CD8-positive, alpha-beta memory T cell (primary cell): ENCODE data around the gene LRIT2. TPM values are rescaled to one million over a fixed set of nuclear protein-coding genes. Genes with fewer than 3 reads are reported as not detected.

Experiments used
- CTCF ChIA-PET: fragments of 350-600 bp; sonication (Branson Sonifier 250); formaldehyde crosslinking; loops from one replicate; lab custom pipeline; 2021; ENCODE audit warnings: antibody characterized with exemption; lab: Charles Lee
- POLR2A ChIA-PET: fragments of 350-600 bp; sonication (Branson Sonifier 250); formaldehyde crosslinking; loops from one replicate; lab custom pipeline; 2021; ENCODE audit warnings: antibody characterized with exemption; lab: Charles Lee
- DNase-seq, 5 donors: peaks; one replicate each; pipeline versions ENCODE4 v3.0.0 to v3.0.0-alpha.2; 2020 to 2022; ENCODE audit warnings: mixed read lengths in 1 of 5
- H3K27ac ChIP-seq: one replicate; pipeline ENCODE4 v1.7.0; 2013; ENCODE audit warnings: low read depth, mild to moderate bottlenecking, low read length, moderate library complexity
- H3K27me3 ChIP-seq: 2 replicates; pipeline ENCODE4 v1.7.0; 2013; ENCODE audit warnings: low read length, mild to moderate bottlenecking; ENCODE audit not compliant: insufficient read depth, poor library complexity, severe bottlenecking
- H3K36me3 ChIP-seq: 2 replicates; pipeline ENCODE4 v1.7.0; 2013; ENCODE audit warnings: mild to moderate bottlenecking, low read length, moderate library complexity; ENCODE audit not compliant: insufficient read depth
- H3K4me1 ChIP-seq: 2 replicates; pipeline ENCODE4 v1.7.0; 2013; ENCODE audit warnings: mild to moderate bottlenecking, low read length, moderate library complexity; ENCODE audit not compliant: insufficient read depth
- H3K4me3 ChIP-seq: 2 replicates; pipeline ENCODE4 v1.7.0; 2013; ENCODE audit warnings: mild to moderate bottlenecking, low read length
- H3K9me3 ChIP-seq: 2 replicates; pipeline ENCODE4 v1.7.0; 2013; ENCODE audit warnings: mild to moderate bottlenecking, low read length
- H3K27ac Mint-ChIP-seq, 8 donors: one replicate each; pipeline ENCODE4 v1.8.0; 2020 to 2021; ENCODE audit warnings: mixed read lengths in 8 of 8, mild to moderate bottlenecking in 6 of 8, inconsistent platforms in 3 of 8, moderate library complexity in 3 of 8
- H3K27me3 Mint-ChIP-seq, 2 donors: one replicate each; pipeline ENCODE4 v1.8.0; 2020 to 2021; ENCODE audit warnings: mixed read lengths in 2 of 2, mild to moderate bottlenecking in 1 of 2, moderate library complexity in 1 of 2
- H3K36me3 Mint-ChIP-seq, 3 donors: one replicate each; pipeline ENCODE4 v1.8.0; 2020 to 2021; ENCODE audit warnings: mixed read lengths in 3 of 3, inconsistent platforms in 1 of 3, mild to moderate bottlenecking in 1 of 3
- H3K4me1 Mint-ChIP-seq, 3 donors: one replicate each; pipeline ENCODE4 v1.8.0; 2020 to 2021; ENCODE audit warnings: mixed read lengths in 3 of 3, inconsistent platforms in 1 of 3, mild to moderate bottlenecking in 1 of 3
- H3K4me3 Mint-ChIP-seq, 7 donors: one replicate each; pipeline ENCODE4 v1.8.0; 2020 to 2021; ENCODE audit warnings: mixed read lengths in 7 of 7, mild to moderate bottlenecking in 6 of 7, moderate library complexity in 4 of 7, inconsistent platforms in 2 of 7
- H3K9me3 Mint-ChIP-seq, 5 donors: one replicate each; pipeline ENCODE4 v1.8.0; 2020 to 2022; ENCODE audit warnings: mixed read lengths in 5 of 5, mild to moderate bottlenecking in 3 of 5, moderate library complexity in 2 of 5, inconsistent platforms in 1 of 5
- polyA plus RNA-seq: library from polyadenylated mRNA; unstranded; fragments of 300-500 nt; fragmentation: Illumina TruSeq; gene quantifications from one replicate; pipeline ENCODE4 v1.2.3, GENCODE V29; 2021
- total RNA-seq, 2 experiments: library from RNA; stranded (reverse); gene quantifications; one replicate each; pipeline ENCODE4 v1.2.3, GENCODE V29; 2021

The LRIT2 gene
- total and polyA plus RNA-seq, 3 experiments from 2014 or later, result not detected

- Histone ChIP-seq H3K4me3 (no peak overlapping the region), H3K27me3 (no peaks in the 10 kb centered on the region), H3K27ac (no peak overlapping the region), H3K9me3 (no peaks in the 10 kb centered on the region), H3K36me3 (no peaks in the 10 kb centered on the region), H3K4me1 (no peaks in the 10 kb centered on the region)
- Mint-ChIP-seq H3K27ac (no peak overlapping the region), H3K27me3 (peaks cover 12 to 17% of the 10 kb centered on the region in 2 donors), H3K4me3 (no peak overlapping the region), H3K4me1 (peaks cover 3 to 4% (median 3%) of the 10 kb centered on the region in 3 donors), H3K36me3 (no peaks in the 10 kb centered on the region), H3K9me3 (peaks cover 0 to 2% (median 2%) of the 10 kb centered on the region in 5 donors)
- no peak for DNase-seq
- POLR2A ChIA-PET, result interaction anchor here (0.5 kb wide), 1 partner anchor 223 kb away, joined by 3 read pairs; no protein-coding TSS in a partner anchor
- CTCF ChIA-PET, result interaction anchor here (0.9 to 2.0 kb wide), 3 partner anchors 10 to 283 kb away, joined by 4 to 8 read pairs (median 5); no protein-coding TSS in a partner anchor
These were observed 29.5 kb upstream of the LRIT2 start for GRCh38 chr10:84254552-84255478.

- Histone ChIP-seq H3K4me1 (no peaks in the 10 kb centered on the region), H3K4me3 (no peak overlapping the region), H3K27me3 (no peaks in the 10 kb centered on the region), H3K9me3 (no peaks in the 10 kb centered on the region), H3K27ac (no peak overlapping the region), H3K36me3 (no peaks in the 10 kb centered on the region)
- H3K27me3 Mint-ChIP-seq, result peaks cover 4 to 18% of the 10 kb centered on the region in 2 donors
- no peak overlapping the region for H3K27ac Mint-ChIP-seq
- POLR2A ChIA-PET, result no interaction called here
- DNase-seq, result no peak
- no peaks in the 10 kb centered on the region for H3K4me1 Mint-ChIP-seq
- no peak overlapping the region for H3K4me3 Mint-ChIP-seq
- peaks cover 0 to 2% (median 2%) of the 10 kb centered on the region in 5 donors for H3K9me3 Mint-ChIP-seq
- CTCF ChIA-PET, result interaction anchor here (1.4 kb wide), 1 partner anchor 16 kb away, joined by 3 read pairs; no protein-coding TSS in a partner anchor
- no peaks in the 10 kb centered on the region for H3K36me3 Mint-ChIP-seq
These were observed 23.4 kb upstream of the LRIT2 start for GRCh38 chr10:84248794-84249193.

GRCh38 chr10:84247496-84247895 is 22.2 kb upstream of the LRIT2 start:
- POLR2A ChIA-PET, result no interaction called here
- no peak for DNase-seq
- no peaks in the 10 kb centered on the region for H3K36me3 ChIP-seq
- H3K27me3 ChIP-seq, result no peaks in the 10 kb centered on the region
- no peaks in the 10 kb centered on the region for H3K4me1 ChIP-seq
- H3K27ac ChIP-seq, result no peak overlapping the region
- Mint-ChIP-seq H3K4me3 (no peak overlapping the region), H3K4me1 (no peaks in the 10 kb centered on the region), H3K9me3 (peaks cover 0 to 2% (median 2%) of the 10 kb centered on the region in 5 donors), H3K27ac (no peak overlapping the region), H3K36me3 (no peaks in the 10 kb centered on the region), H3K27me3 (peaks cover 0 to 18% of the 10 kb centered on the region in 2 donors)
- H3K4me3 ChIP-seq, result no peak overlapping the region
- H3K9me3 ChIP-seq, result no peaks in the 10 kb centered on the region
- CTCF ChIA-PET, result interaction anchor here (1.0 kb wide), 1 partner anchor 291 kb away, joined by 3 read pairs; no protein-coding TSS in a partner anchor

GRCh38 chr10:84244651-84245270 is 19.4 kb upstream of the LRIT2 start, which contains the start of gene RGR:
TSS of gene RGR (plus strand) at chr10:84245053. CDS start at chr10:84245091, 38 bp downstream.
- no peaks in the 10 kb centered on the region for H3K4me1 Mint-ChIP-seq
- CTCF ChIA-PET, result no interaction called here
- peaks cover 4 to 21% of the 10 kb centered on the region in 2 donors for H3K27me3 Mint-ChIP-seq

GRCh38 chr10:84243759-84244158 is 18.4 kb upstream of the LRIT2 start:
- H3K4me3 ChIP-seq, result no peak overlapping the region
- no peak for DNase-seq
- no peaks in the 10 kb centered on the region for H3K9me3 Mint-ChIP-seq
- POLR2A ChIA-PET, result no interaction called here
- no peak overlapping the region for H3K4me3 Mint-ChIP-seq
- no peaks in the 10 kb centered on the region for H3K36me3 ChIP-seq
- CTCF ChIA-PET, result no interaction called here
- H3K9me3 ChIP-seq, result no peaks in the 10 kb centered on the region
- no peak overlapping the region for H3K27ac Mint-ChIP-seq
- H3K27me3 ChIP-seq, result no peaks in the 10 kb centered on the region
- no peaks in the 10 kb centered on the region for H3K36me3 Mint-ChIP-seq
- H3K27me3 Mint-ChIP-seq, result peaks cover 6 to 19% of the 10 kb centered on the region in 2 donors
- no peak overlapping the region for H3K27ac ChIP-seq
- no peaks in the 10 kb centered on the region for H3K4me1 ChIP-seq
- no peaks in the 10 kb centered on the region for H3K4me1 Mint-ChIP-seq

More at GRCh38 chr10:84244651-84245270, 19.4 kb upstream of the LRIT2 start, which contains the start of gene RGR:
- no peaks in the 10 kb centered on the region for H3K9me3 Mint-ChIP-seq
- no peaks in the 10 kb centered on the region for H3K9me3 ChIP-seq
- H3K27ac ChIP-seq, result no peak within 1 kb of the TSS
- H3K36me3 Mint-ChIP-seq, result no peaks in the 10 kb centered on the region
- H3K4me3 ChIP-seq, result no peak within 1 kb of the TSS
- no peaks in the 10 kb centered on the region for H3K27me3 ChIP-seq
- no peak within 1 kb of the TSS for H3K4me3 Mint-ChIP-seq
- POLR2A ChIA-PET, result no interaction called here
- H3K27ac Mint-ChIP-seq, result no peak within 1 kb of the TSS
- no peaks in the 10 kb centered on the region for H3K36me3 ChIP-seq
- H3K4me1 ChIP-seq, result no peaks in the 10 kb centered on the region
- DNase-seq, result no peak

- CTCF ChIA-PET, result interaction anchor here (1.2 kb wide), 1 partner anchor 111 kb away, joined by 3 read pairs; no protein-coding TSS in a partner anchor
- no peak within 1 kb of the TSS for H3K27ac ChIP-seq
- Mint-ChIP-seq H3K4me3 (no peak within 1 kb of the TSS), H3K9me3 (no peaks in the 10 kb centered on the region), H3K27ac (no peak within 1 kb of the TSS), H3K36me3 (no peaks in the 10 kb centered on the region), H3K27me3 (peaks cover 17 to 26% of the 10 kb centered on the region in 2 donors), H3K4me1 (no peaks in the 10 kb centered on the region)
- POLR2A ChIA-PET, result no interaction called here
- no peaks in the 10 kb centered on the region for H3K27me3 ChIP-seq
- H3K4me1 ChIP-seq, result no peaks in the 10 kb centered on the region
- H3K4me3 ChIP-seq, result no peak within 1 kb of the TSS
- H3K9me3 ChIP-seq, result no peaks in the 10 kb centered on the region
- DNase-seq, result no peak
- H3K36me3 ChIP-seq, result no peaks in the 10 kb centered on the region
These were observed 15.9 kb upstream of the LRIT2 start, which contains the start of gene LRIT1 for GRCh38 chr10:84241185-84241790. TSS of gene LRIT1 (minus strand) at chr10:84241546. CDS start at chr10:84241439, 107 bp downstream.

- no peak overlapping the region for H3K27ac ChIP-seq
- POLR2A ChIA-PET, result no interaction called here
- no peaks in the 10 kb centered on the region for H3K4me1 ChIP-seq
- Mint-ChIP-seq H3K36me3 (no peaks in the 10 kb centered on the region), H3K4me3 (no peak overlapping the region), H3K27ac (no peak overlapping the region), H3K4me1 (no peaks in the 10 kb centered on the region), H3K27me3 (peaks cover 17 to 37% of the 10 kb centered on the region in 2 donors), H3K9me3 (no peaks in the 10 kb centered on the region)
- no peak overlapping the region for H3K4me3 ChIP-seq
- CTCF ChIA-PET, result interaction anchor here (1.6 kb wide), 1 partner anchor 18 kb away, joined by 4 read pairs; no protein-coding TSS in a partner anchor
- H3K9me3 ChIP-seq, result no peaks in the 10 kb centered on the region
- H3K27me3 ChIP-seq, result no peaks in the 10 kb centered on the region
- no peaks in the 10 kb centered on the region for H3K36me3 ChIP-seq
- DNase-seq, result no peak
These were observed 13.6 kb upstream of the LRIT2 start for GRCh38 chr10:84238909-84239308.
